GM21825 (cell line): ENCODE data around the gene RADX.
"Not testable (repeated sequence)": the region's sequence is repeated elsewhere in the genome, so short reads cannot be mapped to it uniquely, and the experiment has no call there.

Source experiments
- ATAC-seq: cut with Tn5 transposase; IDR thresholded peaks from one replicate; pipeline ENCODE4 v1.9.1; 2021; ENCODE audit warnings: mild to moderate bottlenecking, moderate library complexity; ENCODE audit not compliant: unreplicated experiment

The RADX gene, protein sequence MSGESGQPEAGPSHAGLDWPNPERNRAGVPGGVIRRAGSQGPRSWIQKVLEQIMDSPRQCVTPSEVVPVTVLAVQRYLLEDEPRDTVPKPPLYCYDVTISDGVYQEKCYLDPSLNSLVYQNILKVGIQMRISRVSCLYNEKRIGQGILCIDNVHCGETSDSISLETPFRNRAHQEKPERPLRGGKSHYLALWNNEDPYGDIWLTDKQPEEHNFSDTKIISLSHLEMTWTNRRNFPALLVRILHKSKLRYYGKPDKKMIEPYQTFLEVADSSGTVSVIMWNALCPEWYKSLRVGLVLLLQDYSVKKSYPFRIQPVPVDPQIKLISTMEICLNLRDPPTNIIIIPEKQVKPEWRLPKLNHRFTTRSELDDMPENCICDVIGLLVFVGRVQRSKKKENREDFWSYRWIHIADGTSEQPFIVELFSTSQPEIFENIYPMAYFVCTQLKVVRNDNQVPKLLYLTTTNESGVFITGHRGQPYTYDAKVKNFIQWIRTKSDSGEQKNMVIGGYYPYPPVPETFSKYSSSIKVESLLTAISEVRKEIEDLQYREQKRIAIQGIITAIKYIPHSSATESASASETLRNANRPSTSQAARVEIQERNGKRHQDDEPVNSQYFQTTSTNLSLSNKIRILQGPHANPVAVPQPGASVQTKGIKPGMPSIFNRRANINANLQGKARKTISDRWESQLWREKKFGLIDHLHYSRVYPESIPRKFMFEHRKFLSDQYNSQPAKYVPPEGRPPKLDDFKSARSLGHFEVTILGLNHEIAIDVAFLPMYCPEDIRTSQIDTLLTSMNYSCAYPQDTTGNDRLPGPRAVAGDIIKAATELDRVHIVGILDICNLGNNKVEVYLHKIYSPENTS

GRCh38 chrX:106611679-106612392 is at the start of gene RADX:
Gene RADX (plus strand): TSS chrX:106611978. CDS start chrX:106612081, 103 bp downstream.
- ATAC-seq = peak; percentile 99

DNA sequence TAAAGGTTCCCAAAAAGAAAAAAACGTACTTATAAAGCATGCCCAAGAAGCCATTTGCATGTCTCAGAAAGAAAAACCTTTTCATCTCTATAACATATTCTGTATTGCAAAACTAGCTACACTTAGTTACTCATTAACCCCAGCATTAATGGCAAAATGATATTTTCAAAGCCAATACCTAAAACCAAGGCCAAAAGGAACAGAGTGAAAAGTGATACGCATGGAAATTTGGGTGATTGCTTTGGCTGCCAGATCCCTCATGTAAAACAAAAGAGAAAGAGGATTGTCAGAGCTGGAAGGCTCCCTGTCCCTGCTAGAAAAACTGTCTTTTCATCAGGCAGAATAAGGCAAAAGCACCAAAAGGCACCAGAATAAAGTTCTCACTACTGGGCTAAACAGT is 46.8 kb upstream of the RADX start:
- ATAC-seq = no peak

- ATAC-seq = no peak
These were observed 45.4 kb upstream of the RADX start for GRCh38 chrX:106566362-106566761.

DNA sequence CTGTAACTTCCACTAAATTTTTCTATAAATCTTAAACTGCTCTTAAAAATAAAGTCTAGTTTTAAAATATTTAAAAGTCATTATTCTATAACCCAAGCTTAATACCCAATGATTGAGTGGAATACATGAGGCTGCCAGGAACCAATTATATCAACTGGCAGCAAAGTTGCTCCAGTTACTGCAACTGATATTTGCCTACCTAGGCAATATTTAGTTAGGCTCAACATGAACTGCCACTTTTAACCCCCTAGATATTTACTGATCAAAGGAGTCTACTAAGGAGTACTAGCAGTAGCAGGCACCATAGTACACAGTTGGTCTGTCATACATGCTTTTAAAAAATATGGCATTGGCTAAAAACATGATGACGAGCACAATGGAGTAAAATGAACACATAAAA is 29.9 kb upstream of the RADX start:
- no peak for ATAC-seq

DNA sequence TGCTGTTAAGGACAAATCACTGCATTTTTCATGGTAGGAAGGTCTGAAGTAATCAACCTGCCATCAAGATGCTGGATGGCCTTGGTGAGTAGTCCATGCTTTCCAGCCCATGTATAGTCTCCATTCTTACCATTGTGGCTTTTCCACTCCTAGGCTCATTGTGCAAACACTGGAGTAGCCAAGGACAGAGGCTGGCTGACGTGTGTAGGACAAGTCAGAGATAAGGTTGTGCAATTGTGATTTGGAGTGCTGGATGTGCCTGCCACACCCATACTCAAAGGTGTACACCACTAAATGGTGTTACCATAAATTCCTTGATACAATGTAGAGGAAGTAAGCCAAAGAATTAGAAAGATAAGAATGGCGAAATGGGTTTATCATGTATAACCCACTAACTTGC is 26.3 kb upstream of the RADX start:
- ATAC-seq = no peak

GRCh38 chrX:106588801-106589200 is 23.0 kb upstream of the RADX start:
- ATAC-seq = no peak

DNA sequence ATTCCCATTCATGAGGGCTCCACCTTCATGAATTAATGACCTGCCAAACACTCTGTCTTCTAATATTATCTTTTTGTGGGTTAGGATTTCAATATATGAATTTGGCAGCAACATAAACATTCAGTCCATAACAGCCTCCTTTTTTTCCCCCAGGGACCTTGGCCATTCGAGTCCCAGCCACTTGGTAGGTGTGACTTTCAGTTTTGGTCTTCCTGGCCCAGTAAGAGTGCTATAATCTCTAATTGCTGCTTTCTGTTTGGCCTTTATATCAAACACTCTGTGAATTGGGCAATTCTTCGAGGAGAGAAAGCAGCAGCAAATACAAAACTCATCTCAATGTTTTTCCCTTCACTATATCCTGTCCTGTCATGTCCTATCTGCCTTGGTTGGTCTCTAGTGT is 12.4 kb upstream of the RADX start:
- no peak for ATAC-seq

- ATAC-seq = no peak
These were observed 5.2 kb upstream of the RADX start for GRCh38 chrX:106606571-106606970.

DNA sequence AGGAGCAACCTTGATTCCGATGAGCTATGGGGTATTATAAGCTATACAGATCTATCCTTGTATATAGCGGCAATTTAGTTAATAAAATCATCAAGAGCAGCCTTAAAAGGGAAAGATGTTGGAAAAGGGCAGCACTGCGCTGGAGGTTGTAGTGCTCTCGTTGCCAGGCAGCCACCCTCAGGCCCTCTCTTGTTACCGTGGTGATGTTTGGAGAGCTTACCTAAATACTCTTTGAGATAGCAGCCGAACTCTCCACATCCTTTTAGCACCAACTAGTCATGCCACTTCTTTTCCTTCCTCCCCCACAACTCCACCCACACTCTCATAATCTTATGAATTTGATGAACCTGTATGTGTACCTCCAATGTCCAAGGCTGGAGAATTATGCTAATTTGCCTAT is 3.8 kb upstream of the RADX start:
- no peak for ATAC-seq

- ATAC-seq = peak; percentile 5
These were observed 480 bp upstream of the RADX start for GRCh38 chrX:106611317-106611678.

- peak; percentile 26 for ATAC-seq
These were observed 600 bp downstream of the RADX start for GRCh38 chrX:106612393-106612763.

DNA sequence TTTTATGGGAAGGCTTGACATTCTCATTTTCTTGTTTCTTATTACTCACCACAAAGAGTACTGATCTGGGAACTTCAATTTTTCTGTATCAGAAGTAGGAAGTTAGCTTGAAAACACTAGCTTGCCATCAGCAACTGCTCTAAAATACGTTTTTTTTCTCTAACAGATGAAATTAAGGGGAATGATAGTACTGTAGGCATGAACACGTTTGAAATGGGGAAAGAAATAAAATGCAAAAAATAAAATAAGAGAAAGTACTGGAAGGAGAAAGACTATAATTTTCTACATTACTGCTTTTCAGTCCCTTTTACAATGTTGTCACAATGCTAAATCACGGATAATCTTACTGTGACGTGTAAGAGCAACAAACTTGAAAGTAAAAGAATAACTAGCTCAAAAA is 1.5 kb downstream of the RADX start:
- no peak for ATAC-seq

DNA sequence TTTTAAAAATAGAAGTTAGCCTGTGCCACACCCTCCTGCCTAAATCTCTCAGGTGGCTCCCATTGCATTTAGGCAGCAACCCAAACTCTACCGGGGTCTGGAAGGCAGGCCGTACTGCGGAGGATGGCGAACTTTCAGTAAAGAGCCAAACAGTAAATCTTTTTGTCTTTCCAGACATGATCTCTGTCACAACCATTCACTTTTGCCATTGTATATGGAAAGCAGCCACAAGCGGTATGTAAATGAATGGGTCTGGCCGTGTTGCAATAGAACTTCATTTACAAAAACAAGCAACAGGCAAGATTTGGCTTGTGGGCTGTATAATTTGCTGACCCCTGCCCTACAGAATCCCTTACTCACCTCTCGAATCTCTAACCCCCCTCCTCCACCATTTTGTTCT is 3.3 kb downstream of the RADX start:
- ATAC-seq = no peak

DNA sequence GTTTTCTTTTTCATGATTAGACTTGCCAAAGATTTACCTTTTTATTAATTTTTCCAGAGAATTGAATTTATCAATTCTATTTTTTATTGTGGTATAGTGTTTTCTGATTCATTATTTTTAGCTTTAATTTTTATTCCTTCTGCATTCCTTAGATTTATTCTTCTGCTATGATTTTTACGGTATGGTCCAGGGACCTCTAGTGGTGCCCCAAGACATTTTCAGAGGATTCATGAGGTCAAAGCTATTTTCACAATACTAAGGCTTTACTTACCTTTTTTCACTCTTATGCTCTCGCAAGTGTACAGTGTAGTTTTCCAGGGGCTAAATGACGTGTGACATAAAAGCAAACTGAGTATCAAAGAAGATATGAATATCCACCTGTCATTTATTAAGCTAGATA is 8.0 kb downstream of the RADX start:
- no peak for ATAC-seq

DNA sequence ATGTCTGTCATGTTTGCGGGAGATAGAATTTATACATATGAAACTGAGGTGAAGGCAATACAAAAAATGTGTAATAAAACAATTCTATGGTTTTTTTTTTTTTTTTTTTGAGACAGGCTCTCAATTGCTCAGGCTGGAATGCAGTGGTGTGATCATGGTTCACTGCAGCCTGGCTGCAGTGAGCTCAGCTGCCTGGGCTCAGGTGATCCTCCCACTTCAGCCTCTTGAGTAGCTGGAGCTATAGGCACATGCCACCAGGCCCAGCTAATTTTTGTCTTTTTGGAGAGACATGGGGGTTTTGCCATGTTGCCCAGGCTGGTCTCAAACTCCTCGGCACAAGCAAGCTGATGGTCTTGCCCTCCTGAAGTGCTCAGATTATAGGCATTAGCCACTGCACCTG is 10.1 kb downstream of the RADX start:
- ATAC-seq = no peak

DNA sequence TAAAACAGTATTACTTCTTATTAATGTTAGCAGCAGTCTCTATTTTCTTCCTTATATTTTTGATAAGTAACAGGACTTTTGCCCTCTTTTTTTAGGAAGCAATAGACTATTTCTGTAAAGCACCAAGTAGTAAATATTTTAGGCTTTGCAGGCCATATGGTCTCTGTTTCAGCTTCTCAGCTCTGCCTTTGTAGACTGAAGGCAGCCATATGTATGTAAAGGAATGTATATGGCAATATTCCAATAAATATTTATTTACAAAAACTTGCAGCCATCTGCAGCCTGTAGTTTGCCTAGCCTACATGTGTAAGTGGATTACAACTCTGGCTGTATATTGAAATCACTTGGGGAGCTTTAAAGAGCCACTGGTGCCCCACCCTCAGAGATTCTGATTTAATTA is 15.0 kb downstream of the RADX start:
- no peak for ATAC-seq

DNA sequence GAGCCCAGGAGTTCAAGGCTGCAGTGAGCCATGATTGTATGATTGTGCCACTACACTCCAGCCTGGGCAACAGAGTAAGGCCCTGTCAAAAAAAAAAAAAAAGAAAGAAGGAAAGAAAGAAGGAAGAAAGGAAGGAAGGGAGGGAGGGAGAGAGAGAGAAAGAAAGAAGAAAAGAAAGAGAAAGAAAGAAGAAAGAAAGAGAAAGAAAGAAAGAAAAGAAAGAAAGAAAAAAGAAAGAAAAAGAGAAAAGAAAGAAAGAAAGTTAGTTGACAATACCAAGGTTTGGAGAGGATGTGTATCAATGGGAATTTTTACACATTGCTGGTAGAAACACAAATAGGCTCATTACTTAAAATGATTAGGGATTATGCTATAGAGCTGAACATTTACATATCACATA is 19.8 kb downstream of the RADX start:
- no peak for ATAC-seq

- ATAC-seq = peak; percentile 90
These were observed 38.0 kb downstream of the RADX start for GRCh38 chrX:106649523-106650428.

GRCh38 chrX:106653625-106654024 is 41.8 kb downstream of the RADX start:
- not testable (repeated sequence) for ATAC-seq

GRCh38 chrX:106670631-106671030 is 58.9 kb downstream of the RADX start:
- no peak for ATAC-seq

GRCh38 chrX:106672527-106672926 is 60.7 kb downstream of the RADX start:
- ATAC-seq = no peak
